NK-92 (cell line): ENCODE data around the gene SDC4.

Experiments used
- DNase-seq: peaks from one replicate; lab custom pipeline; 2025; ENCODE audit not compliant: unreplicated experiment; lab: John Stamatoyannopoulos, UW

SDC4 gene

DNA sequence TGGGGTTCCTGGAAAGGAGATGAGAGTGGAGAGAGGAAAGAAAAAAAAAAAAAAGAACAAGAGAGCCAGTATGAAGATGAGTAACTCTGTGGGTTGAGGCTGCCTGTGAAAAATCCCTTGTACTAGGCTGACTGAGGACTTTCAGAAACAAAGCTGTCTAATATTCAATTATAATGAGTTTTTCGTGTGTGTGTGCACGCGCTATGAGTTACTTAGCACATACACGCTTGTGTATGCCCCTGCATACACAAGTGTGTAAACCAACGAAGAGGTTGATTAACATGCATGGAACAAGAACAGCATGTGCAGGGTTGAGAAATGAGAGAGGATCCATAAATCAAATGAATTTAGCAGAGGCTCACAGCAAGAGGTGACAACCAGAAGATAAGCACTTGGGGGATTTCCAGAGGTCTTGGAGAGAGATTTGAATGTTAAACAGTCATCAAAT is 46.4 kb downstream of the SDC4 start:
- DNase-seq = no peak

DNA sequence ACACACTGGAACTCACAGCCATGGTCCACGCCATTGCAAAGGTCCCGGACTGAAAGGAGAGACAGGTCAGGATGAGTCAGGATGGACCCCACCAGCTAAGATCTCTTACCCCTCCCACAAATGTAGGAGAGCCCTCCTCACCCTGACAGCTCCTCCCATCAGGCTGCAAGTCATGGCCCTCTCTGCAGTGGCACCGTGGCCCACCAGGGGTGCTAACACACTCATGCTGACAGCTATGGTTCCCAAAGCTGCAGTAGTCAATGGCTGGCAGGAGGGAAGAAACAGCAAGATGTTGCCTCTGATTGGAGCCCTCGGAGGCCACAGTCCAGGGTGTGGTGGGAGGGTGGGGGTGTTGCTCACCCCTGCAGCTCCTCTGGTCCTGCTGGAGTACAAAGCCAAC is 47.3 kb downstream of the SDC4 start:
- DNase-seq = no peak

DNA sequence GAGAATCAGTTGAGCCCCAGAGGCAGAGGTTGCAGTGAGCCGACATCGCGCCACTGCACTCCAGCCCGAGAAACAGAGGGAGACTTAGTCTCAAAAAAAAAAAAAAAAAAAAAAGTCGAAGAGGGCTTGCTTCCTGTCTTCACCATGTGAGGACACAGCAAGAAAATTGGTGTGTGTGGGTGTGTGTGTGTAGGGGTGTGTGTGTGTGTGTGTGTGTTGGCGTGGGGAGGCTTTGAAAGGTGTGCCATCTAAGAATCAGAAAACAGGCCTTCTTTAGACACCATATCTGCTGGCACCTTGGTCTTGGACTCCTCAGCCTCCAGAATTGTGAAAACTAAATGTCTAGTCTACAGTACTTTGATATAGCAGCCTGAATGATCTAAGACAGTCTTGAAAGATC is 48.4 kb downstream of the SDC4 start:
- DNase-seq = no peak

DNA sequence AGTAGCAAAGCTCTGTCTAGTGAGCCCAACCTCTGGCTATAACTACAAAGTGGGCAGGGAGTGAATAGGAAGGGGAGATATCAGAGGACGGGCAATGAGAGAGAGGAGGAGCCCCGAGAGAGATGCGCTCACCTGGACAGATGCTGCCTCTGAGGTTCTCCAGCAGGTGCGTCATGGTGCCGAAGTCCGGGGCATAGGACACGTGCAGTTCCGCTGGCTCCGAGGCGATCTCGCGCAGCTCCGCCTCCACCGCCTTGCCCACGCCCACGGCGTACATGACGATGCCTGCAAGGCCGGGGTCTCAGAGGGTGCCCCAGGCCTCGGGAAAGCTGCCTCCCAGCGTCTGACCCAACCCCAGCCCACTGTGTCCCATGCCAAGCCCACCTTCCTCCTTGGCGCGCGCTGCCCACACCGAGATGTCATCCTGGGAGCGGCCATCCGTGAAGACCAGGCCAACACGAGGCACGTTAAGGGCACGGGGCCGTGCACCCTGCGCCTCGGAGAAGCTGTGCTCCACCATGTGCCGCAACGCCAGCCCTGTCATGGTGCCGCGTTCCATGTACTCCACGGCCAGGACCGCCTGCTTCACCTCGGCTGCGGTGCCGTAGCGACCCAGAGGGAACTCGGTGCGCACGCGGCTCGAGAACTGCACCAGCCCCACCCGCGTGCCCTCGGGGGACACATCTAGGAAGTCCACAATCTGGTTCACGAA is 50.3 kb downstream of the SDC4 start:
- DNase-seq = no peak

DNA sequence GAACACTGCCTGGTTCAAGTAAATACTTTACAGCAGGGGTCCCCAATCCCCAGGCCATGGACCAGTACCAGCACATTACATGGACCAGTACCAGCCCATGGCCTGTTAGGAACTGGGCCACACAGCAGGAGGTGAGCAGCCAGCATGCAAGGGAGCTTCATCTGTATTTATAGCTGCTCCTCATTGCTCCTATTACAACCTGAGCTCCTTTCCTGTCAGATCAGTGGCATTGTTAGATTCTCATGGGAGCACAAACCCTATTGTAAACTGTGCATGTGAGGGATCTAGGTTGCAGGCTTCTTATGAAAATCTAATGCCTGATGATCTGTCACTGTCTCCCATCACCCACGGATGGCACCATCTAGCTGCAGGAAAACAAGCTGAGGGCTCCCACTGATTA is 53.6 kb downstream of the SDC4 start:
- no peak for DNase-seq

DNA sequence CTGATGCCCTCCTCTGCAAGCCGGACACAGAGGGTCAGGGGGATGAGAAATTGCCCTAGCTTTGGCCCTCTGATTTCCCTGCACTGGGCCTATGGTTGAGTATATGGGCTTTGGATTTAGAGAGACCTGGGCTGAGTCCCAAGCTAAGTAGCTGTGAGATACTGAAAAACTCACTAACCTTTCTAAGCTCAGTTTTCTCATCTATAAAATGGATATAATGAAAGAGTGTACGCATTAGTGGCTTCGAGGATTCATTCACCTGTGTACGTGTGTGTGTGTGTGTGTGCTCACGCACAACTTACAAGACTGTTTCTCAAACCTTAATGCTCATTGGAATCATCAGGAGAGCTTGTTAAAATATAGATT is 54.2 kb downstream of the SDC4 start:
- no peak for DNase-seq

DNA sequence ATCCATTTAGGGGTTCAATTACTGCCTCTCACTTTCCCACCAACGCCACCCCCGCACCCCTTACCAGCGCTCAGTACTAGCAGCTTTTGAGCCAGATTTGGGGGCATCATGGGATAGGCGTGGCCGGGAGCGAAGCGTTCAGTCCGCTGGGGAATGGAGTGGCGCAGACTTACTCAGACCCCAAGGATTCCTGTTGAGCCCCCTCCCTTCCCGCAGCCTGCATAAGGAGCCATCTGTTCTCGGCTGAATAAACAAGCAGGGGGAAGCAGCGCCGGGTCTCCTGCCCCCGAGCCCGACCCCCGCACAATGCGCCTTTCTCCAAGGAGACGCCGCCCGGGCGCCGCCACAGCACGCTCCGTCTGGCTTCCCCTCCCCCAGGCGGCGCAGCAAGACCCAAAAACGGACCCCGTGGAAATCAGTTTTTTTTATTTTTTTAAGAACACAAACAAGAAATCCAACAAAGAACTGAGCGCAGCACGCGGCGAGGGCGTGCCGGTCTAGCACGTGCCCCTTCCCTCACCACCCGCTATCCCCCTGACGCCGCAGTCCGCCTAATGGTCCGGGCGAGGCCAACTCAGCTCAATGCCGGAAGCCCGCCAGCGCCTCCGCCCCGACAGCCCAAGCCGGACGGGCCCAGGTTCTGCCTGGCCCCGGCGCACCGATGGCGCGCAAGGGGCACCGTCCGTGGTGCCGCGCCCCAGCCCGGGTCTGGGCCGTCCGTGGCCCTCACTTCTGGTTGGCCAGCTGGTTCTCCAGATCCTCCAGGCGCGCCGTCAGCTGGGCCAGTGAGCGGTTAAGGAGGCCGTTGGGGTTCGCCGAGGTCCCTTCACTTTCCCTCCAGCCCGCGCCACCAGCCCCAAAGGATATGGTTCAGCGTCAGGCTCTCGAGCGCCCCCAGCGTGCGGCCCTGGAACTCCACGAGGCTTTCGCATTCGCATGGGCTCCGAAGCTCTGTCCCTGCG is 54.9 kb downstream of the SDC4 start:
- no peak for DNase-seq

DNA sequence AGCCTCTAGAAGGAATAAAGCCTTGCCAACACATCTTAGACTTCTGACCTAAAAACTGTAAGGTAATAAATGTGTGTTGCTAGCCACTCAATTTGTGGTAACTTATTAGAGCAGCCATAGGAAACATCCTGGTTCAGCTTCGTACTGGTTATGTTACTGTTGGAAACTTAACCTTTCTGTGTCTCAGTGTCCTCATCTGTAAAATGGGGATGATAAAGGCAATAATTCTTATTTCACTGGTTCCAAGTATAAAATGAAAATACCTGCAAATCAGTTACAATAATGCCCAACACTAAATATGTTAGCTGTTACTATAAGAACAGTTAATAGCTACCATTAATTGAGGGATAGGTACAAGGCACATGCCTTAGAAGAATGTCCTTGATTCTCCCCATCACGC is 55.9 kb downstream of the SDC4 start:
- DNase-seq = no peak

DNA sequence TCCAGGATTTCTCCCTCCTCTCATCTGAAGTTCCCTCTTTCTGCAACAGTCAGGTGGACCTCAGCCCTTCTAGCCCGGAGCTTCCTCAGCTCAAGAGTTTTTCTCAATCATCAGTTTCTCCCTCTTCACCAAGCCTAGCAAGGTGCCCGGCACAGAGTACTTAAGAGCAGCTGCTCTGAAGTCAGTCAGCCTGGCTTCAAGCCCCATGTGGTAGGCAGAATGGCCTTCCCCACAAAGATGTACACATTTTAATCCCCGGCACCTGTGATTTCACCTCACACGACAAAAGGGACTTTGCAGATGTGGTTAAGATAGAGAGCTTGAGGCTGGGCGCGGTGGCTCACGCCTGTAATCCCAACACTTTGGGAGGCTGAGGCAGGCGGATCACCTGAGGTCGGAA is 56.7 kb downstream of the SDC4 start:
- no peak for DNase-seq

DNA sequence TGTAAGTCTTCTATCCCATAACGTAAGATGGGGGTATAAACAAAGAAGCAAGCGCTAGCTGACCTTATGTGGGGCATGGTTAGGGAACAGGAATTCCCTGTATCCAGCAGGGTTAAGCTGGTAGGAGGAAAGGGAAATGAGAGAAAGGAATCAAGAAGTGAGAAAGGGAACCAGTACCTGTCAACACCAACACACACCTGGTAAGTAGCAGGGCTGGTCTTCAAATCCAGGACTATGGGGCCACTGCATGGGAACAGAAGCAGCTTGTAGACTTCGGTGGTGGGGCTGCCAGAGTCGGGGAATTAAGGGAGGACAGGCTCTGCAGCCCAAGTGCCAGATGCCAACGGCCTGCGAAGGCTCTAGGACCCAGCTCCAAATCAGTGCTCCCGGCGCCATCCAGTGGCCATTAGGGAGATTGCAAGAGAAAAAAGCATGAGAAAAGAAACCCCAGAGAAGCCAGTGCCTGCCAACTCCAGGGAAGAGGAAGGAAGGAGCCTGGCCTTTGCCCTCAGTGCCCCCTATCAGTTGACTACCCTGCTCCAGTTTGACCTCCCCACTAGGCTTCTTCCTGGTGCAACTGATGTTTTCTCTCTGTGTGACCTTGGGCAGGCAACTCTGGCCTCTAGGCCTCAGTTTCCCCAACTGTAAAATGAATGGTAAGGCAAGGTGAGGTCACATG is 57.4 kb downstream of the SDC4 start:
- DNase-seq = no peak

DNA sequence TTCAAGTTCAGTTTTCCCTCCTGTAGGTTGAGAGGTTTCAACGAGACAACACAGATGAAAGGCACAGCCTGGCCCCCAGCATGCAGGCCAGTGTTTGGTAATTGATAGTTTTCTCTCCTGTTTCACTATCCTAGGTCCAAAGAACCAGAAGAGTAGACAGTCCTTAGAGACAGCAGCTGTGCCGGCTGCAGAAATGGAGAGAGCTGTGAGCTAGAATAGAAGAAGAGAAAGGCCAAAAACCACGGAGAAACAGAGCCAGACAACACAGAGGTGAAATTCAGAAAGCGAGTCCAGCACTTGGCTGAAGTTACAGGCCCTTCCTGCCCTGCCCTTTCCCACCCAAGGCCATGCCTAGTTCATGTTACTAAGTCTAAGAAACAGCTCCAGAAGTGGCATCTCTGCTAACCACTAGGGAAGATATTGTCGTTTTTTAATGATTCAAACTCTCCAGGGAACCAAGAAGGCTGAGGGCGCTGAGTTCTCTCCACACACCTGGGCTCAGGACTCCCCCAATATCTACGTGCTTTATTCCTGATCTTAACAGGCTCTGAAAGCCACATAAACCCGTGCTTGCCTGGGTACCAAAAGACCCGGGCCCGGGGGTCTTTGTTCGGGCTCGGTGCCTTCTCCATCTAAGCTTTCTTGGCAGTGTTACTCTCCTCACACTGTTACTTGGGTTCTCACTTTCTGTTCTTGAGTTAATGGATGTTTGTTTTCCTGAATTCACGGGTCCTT is 58.1 kb downstream of the SDC4 start:
- no peak for DNase-seq

DNA sequence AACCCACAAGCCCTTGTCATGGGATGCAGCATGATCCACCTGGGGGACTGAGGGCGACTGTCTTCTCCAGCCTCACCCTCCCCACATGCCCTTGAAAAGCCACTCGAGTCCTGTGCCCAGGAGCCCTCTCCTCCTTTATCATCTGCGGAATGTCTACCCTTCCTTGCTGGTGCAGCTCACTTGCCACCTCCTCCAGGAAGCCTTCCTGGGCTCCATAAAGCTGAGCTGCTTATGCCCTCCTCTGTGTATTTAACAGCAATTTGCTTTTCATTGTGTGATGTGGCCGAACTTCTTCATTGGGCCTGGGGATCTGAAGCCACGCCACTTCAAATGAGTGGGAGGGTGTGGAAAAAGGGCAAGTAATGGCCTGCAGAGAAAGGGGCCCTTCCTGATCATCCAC is 59.4 kb downstream of the SDC4 start:
- DNase-seq = no peak

DNA sequence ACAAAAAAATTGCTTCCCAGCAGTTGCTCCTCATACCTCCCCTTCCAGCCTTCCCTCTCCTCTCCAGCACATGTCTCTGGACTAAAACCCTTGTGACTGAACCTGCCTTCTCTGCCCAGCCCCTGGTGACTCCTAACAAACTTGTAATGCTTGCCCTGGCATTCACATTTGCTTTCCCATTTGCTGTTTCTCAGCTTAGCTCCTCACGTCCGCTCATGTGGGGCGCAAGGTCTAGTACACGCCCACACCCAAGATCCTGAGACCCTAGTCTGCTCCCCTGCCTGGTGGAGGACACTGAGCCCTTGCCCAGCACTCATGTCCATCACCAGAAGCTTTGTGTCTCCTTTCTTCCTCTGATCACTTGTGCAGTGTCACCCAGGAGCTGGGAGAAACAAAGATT is 59.8 kb downstream of the SDC4 start:
- no peak for DNase-seq

DNA sequence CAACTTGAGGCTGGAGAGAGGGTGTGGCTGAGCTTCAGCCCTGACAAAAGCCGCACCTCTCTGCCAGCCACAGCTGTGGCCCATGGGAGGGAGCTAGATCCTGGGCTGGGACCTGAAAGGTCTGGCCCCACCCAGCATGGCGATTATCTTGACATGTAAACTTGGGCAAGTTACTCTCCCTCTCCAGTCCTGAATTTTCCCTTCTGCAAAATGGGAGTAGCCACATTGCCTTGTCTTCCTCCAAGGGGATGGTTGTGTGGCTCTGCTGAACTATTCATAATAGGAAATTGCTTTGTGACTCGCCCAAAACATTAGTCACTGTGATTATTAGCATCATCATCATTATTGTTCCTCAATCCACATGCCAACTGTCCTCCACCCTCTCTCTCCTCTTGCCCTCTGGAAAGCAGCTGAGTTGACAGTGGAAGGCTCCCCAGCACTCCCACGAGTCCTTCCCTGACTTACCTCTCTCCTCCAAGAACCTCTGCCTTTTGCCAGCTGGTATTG is 64.6 kb downstream of the SDC4 start:
- no peak for DNase-seq

DNA sequence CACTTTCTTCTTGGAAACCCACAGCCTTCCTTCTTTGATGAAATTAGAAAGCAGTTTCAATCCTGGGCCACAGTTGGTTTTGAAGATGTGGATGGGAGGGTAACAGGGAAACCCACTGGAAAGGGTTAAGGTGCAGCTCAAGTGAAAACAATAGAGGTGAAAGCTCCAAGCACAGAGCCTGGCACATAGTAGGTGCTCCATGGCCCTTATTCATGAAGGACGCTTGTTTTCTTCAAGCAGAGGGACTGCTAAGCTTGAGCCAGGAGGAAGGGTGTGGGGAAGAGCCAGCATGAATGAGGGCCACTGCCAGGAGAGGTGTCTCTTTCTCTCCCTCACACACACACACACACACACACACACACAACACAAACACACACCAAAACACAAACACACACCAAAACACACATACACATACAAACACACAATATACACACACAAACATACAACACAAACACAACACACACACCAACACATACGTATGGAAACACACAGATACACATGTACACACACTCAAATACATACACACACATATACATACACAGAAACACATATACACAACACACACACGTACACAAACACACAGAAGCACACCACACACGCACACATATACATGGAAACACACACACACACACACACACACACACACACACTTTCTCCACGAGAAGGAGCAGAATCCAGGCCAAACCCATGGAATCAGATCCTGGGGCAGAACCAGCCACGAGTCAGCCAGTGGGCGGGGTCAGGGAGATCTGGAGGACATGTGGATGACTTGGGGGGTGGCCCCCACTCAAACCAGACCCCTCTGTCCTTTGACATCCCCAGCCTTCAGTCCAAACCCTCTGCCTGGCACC is 65.3 kb downstream of the SDC4 start:
- DNase-seq = no peak

DNA sequence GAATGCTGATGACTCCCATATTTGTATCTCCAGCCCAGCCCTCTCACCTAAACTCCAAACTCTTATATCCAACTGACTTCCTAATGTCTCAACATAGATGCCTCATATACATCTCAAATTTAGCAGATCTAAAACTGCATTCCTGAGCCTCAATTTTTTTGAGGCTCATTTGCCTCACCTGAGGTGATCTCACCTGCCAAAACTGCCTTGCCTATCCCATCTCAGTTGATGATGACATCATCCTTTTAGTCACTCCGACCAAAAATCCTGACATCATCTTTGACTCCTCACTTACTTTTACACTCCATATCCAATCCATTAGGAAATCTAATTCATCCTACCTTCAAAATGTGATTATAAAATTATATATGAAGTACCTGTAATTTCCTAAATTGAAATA is 68.2 kb downstream of the SDC4 start:
- no peak for DNase-seq

DNA sequence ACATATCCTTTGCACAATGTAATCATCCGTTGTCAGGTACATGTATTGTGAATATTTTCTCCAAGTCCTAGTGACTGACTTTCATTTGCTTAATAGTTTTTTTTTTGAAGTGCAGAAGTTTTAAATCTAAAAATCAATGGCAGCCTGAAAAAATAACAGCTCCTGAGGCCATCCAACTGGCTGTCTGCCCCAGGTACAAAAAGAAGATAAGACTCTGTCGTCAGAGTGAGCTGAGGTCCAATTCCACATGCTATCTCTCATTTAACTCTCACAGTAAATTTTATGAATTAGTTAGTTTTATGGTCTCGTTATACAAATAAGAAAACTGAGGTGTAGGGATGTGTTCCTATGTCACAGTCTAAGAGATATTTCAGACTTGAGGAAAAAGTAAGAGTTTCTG is 72.9 kb downstream of the SDC4 start:
- no peak for DNase-seq
